ENCODE results near the gene KLF16.
"Not testable (repeated sequence)": the region's sequence is repeated elsewhere in the genome, so short reads cannot be mapped to it uniquely, and the experiment has no call there.

Gene KLF16

DNA sequence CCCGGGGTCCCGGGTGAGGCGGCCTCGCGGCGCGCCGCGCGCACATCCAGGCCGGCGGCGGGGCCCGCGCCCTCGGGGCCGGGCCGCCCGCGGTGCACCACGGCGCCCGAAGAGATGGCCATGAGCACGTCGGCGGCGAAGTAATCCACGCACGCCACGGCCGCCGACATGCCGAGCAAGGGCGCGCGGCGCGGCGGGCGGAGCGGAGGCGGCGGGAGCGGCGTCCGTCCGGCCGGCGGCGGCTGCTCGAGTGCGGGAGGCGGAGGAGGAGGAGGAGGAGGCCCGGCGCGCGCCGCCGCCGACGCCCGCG is at the start of gene KLF16:
TSS of gene KLF16 (minus strand) at position 252 of the 310 bp plus-strand sequence. CDS start at position 170, 82 bp downstream.
- DNase-seq, result no peak

DNA sequence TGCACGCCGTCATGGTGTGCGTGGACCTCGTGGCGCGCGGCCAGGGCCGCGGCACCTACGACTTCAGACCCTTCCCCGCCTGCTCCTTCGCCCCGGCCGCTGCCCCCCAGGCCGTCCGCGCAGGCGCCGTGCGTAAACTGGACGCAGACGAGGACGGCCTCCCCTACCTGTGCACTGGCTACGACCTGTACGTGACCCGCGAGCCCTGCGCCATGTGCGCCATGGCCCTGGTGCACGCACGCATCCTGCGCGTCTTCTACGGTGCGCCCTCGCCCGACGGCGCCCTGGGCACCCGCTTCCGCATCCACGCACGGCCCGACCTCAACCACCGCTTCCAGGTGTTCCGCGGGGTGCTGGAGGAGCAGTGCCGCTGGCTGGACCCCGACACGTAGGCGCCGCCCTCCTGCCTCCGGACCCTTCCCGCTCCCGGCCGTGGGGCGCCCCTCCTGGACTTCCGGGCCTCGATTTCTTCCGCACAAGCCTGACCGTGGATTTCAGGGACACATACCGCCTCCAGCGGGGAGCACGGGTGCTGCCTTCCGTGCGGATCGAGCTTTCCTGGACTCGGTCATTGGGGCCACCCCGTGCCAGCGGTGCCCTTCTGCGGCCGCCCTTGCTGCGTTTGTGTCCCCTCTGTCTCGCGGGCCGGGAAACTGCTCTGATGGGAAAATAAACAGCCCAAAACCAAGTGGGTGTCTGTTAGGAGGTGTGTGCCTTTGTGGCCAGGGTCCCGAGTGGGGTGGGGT is 49.6 kb upstream of the KLF16 start:
- no peak for DNase-seq

DNA sequence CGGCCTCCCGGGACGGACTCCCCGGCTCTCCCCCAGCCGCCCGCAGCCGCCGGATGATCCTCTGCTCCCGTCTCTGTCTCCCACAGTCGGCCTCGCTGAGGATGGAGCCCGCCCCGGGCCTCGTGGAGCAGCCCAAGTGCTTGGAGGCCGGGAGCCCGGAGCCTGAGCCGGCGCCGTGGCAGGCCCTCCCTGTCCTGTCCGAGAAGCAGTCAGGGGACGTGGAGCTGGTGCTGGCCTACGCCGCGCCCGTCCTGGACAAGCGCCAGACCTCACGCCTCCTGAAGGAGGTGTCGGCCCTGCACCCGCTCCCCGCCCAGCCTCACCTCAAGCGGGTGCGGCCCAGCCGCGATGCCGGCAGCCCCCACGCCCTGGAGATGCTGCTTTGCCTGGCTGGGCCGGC is 48.6 kb upstream of the KLF16 start:
- no peak for DNase-seq

DNA sequence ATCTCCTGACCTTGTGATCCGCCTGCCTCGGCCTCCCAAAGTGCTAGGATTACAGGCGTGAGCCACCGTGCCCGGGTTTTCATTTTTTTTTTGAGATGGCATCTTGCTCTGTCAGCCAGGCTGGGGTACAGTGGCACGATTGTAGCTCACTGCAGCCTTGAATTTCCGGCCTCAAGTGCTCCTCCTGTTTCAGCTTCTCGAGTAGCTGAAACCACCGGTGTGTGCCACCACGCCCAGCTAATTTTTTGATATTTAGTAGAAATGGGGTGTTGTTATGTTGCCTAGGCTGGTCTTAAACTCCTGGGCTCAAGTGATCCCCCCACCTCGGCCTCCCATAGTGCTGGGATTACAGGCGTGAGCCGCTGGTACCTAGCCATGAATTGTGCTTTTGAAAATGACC is 47.7 kb upstream of the KLF16 start:
- no peak for DNase-seq

DNA sequence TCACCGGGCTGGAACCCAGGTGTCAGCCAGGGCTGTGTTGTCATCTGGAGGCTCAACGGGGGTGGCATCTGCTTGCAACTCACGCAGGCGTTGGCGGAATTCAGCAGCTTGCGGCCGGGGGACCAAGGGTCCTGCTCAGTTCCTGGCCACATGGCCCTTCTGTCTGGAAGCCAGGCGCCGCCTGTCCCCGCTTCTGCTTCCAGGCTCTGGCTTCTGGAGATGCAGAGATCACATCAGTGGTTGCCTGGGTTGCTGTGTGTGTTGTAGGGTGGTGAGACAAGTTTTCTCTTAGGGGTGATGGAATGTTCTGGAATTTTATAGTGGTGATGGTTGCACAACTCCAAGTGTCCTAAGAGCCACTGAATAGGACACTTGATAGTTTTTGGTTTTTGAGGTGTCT is 46.8 kb upstream of the KLF16 start:
- DNase-seq, result peak in 1 of 2 experiments; percentile 10

DNA sequence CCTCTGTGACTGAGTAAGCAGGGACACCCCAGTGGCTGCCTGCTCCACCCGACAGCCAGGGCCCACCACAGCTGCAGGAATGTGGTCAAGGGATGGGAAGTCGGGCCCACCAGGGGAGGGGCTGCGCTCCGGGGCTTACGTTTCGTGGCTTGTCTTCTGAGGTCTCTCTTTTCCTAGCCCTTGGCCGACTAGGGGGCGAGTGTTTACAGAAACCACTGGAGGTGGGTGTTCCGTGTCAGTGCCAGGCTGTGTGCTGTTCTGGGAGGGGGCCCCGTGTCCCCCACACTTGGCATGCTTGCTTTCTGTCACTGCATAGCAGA is 46.3 kb upstream of the KLF16 start:
- no peak for DNase-seq

DNA sequence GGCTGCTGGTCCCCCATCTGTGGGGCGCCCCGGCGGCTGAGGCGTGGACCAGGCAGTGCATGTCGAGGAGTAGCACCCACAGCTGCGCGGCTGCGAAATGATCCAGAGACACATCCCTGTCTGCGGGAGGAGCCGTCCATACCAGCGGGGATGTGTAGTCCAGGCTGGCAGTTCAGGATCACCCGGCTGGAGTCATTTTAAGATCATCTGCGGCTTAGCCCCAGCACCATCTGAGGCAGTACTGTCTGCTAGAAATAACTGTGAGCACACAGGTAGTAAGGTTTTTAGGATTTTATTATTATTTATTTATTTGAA is 44.9 kb upstream of the KLF16 start:
- DNase-seq, result no peak

DNA sequence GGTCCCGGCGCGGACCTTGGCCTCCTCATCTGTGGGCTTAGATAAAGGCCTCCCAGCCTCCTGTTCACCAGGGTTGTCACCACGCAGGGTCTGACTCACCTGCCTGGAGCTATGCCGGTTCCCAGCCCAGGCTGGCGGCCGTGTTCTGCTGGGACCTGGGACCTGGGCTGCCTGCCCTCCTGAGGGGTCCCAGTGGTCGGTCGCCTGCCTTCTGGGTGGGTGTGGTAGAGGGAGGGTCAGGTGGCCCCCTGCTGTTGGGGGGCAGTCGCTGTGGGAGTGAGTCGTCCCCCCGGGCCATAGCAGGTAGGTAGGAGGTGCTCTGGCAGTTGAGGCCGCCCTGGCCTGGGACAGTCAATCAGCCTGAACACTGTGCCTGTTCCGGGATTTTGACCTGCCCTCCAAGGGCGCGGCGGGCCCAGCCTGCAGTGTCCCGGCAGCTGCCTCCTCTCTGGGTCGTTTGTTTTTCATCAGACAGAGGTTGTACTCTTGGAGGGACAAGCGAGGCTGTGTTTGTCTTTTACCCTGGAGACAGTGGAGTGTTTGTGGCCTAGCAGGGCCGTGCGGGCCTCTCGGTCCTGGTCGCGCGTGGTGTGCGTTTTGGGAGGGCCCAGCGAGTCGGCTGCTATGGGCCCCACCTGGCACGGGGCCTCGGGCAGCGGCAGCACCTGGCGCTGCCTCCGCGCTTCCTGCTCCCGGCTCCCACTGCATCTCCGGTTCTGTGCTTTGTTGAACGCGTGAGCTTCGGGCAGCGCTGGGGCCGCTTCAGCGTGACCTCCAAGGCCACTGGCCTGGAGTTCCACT is 44.4 kb upstream of the KLF16 start:
- DNase-seq, result no peak

DNA sequence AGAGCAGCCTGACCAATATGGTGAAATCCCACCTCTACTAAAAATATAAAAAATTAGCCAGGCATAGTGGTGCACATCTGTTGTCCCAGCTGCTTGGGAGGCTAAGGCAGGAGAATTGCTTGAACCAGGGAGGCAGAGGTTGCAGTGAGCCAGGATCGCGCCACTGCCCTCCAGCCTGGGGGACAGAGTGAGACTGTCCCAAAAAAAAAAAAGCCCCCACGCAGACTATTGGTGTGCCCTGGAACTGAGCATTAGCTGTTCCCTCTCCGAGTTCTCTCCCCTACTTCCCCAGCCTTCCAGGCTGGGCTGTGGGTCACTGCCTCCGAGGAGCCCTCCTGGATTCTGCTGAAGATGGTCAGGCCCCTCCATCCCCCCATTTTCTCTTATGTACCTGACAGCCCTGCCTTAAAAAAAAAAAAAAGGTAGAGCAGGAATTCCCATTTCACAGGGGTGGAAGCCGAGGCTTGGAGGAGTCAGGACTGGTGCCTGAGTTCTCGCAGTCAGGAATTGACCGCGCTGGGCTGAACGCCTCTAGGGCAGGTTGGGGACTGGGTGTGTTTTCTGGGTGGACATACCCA is 43.7 kb upstream of the KLF16 start:
- DNase-seq, result no peak

DNA sequence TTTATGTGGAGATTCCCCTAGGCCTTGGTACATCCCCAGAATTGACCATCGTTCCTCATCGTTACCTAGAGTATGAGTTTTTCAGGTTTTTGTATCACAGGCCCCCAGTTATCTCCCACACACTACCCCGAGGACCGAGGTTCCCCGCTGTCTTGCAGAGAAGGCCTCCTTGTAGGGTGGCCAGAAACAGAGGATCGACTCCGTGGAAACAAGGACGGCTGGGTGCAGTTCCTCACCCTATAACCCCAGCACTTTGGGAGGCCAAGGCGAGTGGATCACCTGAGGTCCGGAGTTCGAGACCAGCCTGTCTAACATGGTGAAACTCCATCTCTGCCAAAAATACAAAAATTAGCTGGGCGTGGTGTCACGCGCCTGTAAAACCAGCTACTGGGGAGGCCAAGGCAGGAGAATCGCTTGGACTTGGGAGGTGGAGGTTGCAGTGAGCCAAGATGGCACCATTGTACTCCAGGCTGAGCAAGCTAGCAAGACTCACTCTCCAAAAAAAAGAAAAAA is 42.5 kb upstream of the KLF16 start:
- DNase-seq, result no peak

DNA sequence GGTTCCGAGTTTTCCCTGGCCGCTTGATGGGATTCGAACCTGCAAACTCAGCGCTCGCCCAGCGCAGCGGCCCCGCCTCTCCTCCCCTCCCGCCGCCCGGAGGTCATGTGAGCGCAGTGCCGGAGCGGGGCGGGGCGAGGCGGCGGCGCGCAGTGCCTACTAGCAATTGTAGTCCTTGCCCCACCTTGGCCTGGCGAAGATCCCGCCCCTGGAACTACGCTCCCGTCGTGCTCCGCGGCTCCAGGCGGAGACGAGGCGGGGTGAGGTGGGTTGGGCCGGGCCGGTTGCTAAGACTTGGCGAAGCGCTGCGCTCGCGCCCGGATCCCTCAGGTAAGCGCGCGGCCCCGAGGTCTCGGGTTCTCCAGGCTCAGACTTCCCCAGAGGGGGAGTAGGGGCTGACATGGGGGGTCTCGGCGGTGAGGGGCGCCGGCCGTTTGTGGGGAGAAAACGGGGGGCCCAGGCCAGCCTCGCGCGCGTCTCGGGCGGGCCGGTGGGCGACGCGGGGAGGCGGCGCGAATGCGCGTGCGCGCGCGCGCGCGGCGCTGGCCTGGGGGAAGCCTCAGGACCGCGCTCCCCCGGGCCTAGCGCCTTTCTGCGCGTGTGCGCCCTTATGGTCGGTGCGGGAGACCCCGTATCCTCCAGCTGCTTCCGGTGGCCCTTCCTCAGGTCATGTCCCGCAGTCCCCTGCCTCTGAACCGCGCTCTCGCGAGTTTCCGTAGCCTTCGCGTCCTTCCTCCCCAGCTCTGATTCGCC is 41.9 kb upstream of the KLF16 start, which contains the start of the genes ADAT3 and SCAMP4:
TSS of gene ADAT3 (plus strand) at position 290 of the 753 bp plus-strand sequence. CDS start 6,649 bp downstream, outside the sequence.
TSS of gene SCAMP4 (plus strand) at position 290 of the 753 bp plus-strand sequence. CDS start 9,621 bp downstream, outside the sequence.
- peak; percentile 82 to 87 for DNase-seq

DNA sequence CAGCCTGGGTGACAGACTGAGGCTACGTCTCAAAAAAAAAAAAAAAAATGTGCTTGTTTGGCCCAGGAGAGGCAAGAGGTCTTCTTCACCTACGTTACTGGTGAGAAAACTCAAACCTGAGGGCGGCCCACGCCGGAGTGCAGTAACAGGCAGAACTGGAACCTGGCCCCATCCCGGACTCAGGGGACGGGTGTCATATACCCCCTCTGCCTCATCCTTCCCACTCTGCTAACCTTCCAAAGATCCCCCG is 41.4 kb upstream of the KLF16 start:
- DNase-seq, result no peak

DNA sequence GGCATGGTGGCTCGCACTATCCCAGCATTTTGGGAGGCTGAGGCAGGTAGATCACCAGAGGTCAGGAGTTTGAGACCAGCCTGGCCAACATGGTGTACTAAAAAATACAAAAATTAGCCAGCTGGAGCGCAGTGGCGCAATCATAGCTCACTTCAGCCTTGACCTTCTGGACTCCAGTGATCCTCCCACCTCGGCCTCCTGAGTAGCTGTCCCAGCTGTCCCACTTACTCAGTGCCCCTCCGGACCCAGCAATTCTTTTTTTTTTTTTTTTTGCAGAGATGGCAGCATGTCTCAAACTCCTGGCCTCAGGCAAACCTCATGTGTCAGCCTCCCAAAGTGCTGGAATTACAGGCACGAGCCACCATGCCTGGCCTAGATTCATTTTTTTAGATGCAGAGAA is 39.5 kb upstream of the KLF16 start:
- no peak for DNase-seq

DNA sequence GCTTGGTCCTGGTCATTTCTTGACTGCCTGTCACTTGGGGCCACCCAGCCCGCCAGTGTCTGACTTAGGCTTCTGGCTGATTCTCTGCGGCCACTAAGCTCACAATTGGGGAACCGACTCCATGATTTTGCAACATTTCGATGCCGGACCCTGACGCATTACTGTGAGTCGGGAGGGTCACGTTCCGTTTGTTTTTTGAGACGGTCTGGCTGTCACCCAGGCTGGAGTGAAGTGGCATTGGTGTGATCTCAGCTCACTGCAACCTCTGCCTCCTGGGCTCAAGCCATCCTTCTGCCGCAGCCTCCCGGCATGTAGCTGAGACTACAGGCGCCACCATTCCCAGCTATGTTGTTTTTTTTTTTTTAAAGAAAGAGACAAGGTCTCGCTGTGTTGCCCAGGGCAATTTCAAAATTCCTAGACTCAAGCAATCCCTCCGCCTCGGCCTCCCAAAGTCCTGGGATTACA is 38.6 kb upstream of the KLF16 start:
- no peak for DNase-seq

DNA sequence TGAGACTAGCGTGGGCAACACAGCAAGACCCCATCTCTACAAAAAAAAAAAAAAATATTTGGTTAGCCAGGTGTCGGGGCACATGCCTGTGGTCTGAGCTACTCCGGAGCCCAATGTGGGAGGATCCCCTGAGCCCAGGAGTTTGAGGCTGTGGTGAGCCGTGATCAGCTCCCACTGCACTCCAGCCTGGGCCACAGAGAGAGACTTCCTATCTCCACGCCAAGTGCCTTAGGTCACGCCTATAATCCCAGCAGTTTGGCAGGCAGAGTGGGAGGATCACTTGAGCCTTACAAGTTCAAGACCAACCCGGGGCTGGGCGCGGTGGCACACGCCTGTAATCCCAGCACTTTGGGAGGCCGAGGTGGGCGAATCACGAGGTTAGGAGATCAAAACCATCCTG is 33.1 kb upstream of the KLF16 start:
- no peak for DNase-seq

DNA sequence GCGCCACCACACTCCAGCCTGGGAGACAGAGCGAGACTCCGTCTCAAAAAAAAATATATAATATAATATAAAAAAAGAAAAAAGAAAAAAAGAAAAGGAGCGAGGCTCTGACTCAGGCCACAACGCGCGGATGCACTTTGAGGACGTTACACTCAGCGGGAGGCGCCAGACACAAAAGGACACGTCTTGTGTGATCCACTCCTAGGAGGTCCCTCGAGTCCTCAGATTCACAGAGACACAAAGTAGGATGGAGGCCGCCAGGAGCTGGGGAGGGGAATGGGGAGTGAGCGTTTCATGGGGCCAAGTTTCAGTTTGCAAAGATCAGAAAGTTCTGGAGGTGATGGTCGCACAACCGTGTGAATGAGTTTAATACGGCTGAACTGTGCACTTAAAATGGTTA is 30.4 kb upstream of the KLF16 start:
- DNase-seq, result no peak

DNA sequence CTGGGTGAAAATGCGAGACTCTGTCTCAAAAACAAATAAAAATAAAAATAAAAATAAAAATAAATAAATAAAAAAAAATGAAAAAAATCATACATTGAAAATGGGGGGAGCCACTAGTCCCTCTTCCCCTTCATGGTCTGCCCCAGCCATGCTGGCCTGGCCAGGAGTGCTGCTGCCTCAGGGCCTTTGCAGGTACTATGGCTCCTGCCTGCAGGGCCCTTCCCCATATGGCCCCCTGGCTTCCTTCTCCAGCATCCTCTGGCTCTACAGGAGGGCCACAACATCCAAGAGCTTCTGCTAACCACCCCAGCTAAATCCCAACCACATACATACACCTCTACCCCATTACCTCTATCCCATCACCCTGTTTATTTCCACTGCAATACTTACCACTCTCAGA is 26.5 kb upstream of the KLF16 start:
- no peak for DNase-seq

DNA sequence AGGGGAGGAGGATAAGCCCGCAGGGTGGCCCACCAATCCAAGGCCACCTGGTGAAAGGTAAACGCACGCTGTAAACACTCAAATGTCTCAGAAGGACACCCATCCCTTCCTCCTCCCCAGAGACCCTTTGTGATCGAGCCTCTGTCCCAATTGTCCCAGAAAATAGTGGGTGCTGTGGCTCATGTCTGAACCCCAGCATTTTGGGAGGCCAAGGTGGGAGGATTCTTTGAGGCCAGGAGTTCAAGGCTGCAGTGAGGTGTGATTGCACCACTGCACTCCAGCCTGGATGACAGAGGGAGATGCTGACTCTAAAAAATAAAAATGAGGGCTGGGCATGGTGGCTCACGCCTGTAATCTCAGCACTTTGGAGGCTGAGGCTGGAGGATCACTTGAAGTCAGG is 25.0 kb upstream of the KLF16 start:
- DNase-seq, result no peak

DNA sequence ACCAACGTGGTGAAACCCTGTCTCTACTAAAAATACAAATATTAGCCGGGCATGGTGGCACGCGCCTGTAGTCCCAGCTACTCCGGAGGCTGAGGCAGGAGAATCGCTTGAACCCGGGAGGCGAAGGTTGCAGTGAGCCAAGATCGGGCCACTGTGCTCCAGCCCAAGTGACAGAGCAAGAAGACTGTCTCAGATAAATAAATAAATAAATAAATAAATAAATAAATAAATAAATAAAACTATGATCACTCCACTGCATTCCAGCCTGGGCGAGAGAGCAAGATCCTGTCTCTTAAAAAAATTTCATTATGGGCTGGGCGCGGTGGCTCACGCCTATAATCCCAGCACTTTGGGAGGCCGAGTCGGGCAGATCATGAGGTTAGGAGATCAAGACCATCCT is 23.0 kb upstream of the KLF16 start:
- not testable (repeated sequence) for DNase-seq

DNA sequence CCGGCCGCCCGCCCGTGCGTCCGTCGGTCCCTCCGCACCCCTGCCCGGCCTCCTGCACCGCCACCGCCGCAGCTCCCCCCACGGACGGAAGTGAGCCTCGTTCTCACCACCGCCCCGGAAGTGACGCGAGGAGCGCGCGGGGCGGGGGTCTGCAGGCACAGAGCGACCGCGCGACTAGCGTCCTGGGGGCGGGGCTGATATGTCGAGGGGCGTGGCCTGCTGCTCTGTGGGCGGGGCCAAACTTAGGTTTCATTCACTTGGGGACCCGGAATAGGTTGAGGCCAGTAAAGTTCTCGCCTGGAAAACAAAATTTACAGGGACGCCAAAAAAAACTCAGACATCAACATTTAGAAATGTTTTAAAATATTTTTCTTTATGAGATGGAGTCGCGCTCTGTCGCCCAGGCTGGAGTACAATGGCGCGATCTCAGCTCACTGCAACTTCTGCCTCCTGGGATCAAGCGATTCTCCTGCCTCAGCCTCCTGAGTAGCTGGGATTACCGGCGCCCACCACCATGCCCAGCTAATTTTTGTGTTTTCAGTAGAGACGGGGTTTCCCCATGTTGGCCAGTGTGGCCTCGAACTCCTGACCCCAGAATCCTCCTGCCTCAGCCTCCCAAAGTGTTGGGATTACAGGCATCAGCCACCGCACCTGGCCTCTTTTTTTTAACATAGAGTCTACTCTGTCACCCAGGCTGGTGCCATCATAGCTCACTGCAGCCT is 22.2 kb upstream of the KLF16 start, which contains the start of gene ABHD17A:
TSS of gene ABHD17A (minus strand) at position 99 of the 722 bp plus-strand sequence. CDS start 3,930 bp downstream, outside the sequence.
- peak; percentile 53 to 64 for DNase-seq

DNA sequence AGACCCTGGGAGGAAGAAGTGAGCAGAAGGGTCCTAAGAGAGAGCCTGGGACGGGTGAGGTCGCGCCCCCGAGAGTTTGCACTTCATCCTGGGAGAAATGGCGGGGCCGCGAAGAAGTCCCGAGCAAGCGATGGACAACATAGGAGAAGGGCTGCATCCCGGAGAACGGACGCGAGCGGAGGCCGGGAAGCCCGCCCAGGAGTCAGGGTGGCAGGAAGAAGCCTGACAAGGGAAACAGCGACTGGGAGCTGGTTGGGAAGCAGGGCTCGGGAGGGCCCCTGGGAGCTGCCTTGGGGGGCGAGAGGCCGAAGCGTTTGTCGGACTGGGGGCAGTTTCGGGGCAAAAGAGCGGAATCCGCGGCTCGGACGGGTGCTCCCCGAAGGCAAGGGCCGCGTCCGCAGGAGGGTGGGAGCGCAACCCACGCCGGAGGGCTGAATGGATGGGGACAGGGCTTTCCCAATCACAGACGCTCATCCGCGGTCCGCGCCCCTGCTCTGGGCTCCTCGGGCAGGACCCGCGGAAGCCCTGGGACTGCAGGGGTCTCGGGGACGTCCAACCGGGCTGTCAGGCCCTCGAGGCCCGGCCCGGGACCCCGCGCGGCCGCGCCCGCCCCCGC is 21.4 kb upstream of the KLF16 start:
- no peak for DNase-seq

DNA sequence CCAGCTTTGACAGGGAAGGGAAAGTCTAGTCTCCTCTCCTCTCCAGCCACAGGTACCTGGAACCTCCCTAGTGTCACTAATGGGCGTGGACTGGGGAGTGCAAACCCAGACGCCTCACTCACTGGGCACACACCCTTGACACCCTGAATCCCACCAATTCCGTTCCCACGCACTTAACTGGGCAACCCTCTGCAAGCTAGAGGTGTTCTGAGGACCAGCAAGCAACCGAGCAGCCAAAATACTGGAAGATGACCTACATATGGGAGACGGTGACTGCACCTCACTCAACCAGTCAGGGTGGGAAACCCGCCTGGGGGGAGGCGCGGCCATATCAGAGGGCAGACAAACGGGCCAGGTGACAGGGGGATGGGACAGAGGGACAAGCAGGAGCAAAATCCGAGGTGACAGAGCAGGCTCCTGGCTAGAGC is 20.9 kb upstream of the KLF16 start:
- no peak for DNase-seq
